Middle frontal gyrus (tissue), 1 donor: Measurements from ENCODE around the gene ZMYM2.
"Not testable (repeated sequence)": the region's sequence is repeated elsewhere in the genome, so short reads cannot be mapped to it uniquely, and the experiment has no call there.

Experiments
- DNase-seq: peaks from one replicate; pipeline ENCODE4 v3.0.0-alpha.2; 2015; ENCODE audit warnings: low spot score; ENCODE audit errors: extremely low spot score

Gene ZMYM2

GRCh38 chr13:19982447-19983043 is 24.0 kb downstream of the ZMYM2 start:
- DNase-seq: no peak

- DNase-seq: no peak
These were observed 26.1 kb downstream of the ZMYM2 start for GRCh38 chr13:19984430-19985218.

GRCh38 chr13:19985219-19985556 is 26.7 kb downstream of the ZMYM2 start:
- no peak for DNase-seq

- DNase-seq: no peak
These were observed 33.0 kb downstream of the ZMYM2 start for GRCh38 chr13:19991531-19991930.

GRCh38 chr13:19993024-19993423 is 34.5 kb downstream of the ZMYM2 start:
- DNase-seq: no peak

- DNase-seq: no peak
These were observed 40.4 kb downstream of the ZMYM2 start for GRCh38 chr13:19998960-19999359.

- no peak for DNase-seq
These were observed 41.6 kb downstream of the ZMYM2 start for GRCh38 chr13:20000062-20000552.

- DNase-seq: no peak
These were observed 43.1 kb downstream of the ZMYM2 start for GRCh38 chr13:20001366-20002190.

GRCh38 chr13:20002787-20003186 is 44.3 kb downstream of the ZMYM2 start:
- no peak for DNase-seq

- DNase-seq: no peak
These were observed 47.7 kb downstream of the ZMYM2 start for GRCh38 chr13:20006206-20006605.

- DNase-seq: no peak
These were observed 57.2 kb downstream of the ZMYM2 start for GRCh38 chr13:20015763-20016162.

GRCh38 chr13:20016649-20017364 is 58.3 kb downstream of the ZMYM2 start:
- no peak for DNase-seq

- DNase-seq: no peak
These were observed 58.8 kb downstream of the ZMYM2 start for GRCh38 chr13:20017365-20017711.

- DNase-seq: no peak
These were observed 60.5 kb downstream of the ZMYM2 start for GRCh38 chr13:20019043-20019442.

- no peak for DNase-seq
These were observed 66.2 kb downstream of the ZMYM2 start for GRCh38 chr13:20024702-20025101.

GRCh38 chr13:20028953-20029352 is 70.4 kb downstream of the ZMYM2 start:
- no peak for DNase-seq

GRCh38 chr13:20033486-20033885 is 75.0 kb downstream of the ZMYM2 start:
- no peak for DNase-seq

- no peak for DNase-seq
These were observed 76.6 kb downstream of the ZMYM2 start for GRCh38 chr13:20035130-20035529.

- DNase-seq: no peak
These were observed 79.4 kb downstream of the ZMYM2 start for GRCh38 chr13:20037908-20038307.

GRCh38 chr13:20042603-20043002 is 84.1 kb downstream of the ZMYM2 start:
- not testable (repeated sequence) for DNase-seq

GRCh38 chr13:20043207-20043925 is 84.8 kb downstream of the ZMYM2 start:
- DNase-seq: no peak
